Kidney (tissue), 14 donors: ENCODE measurements around the gene OGA. TPM values are rescaled to one million over a fixed set of nuclear protein-coding genes. Genes with fewer than 3 reads are reported as not detected.

Experiments
- DNase-seq, 5 donors: peaks; one replicate each; pipeline ENCODE4 v3.0.0-alpha.2; 2013 to 2020
- FAIRE-seq: peaks from 2 replicates; lab custom pipeline; 2012; peaks lifted over from hg19 to GRCh38; lab: Jason Lieb, UNC
- H3K27ac ChIP-seq, 2 donors: one replicate each; pipeline ENCODE4 v1.7.0; 2013; ENCODE audit warnings: low read depth in 2 of 2, low read length in 2 of 2, inconsistent platforms in 1 of 2
- H3K27me3 ChIP-seq: one replicate; pipeline ENCODE4 v1.7.1; 2013; ENCODE audit warnings: low read length, inconsistent platforms; ENCODE audit not compliant: control insufficient read depth, insufficient read depth
- H3K36me3 ChIP-seq, 3 donors: one replicate each; pipeline versions ENCODE4 v1.7.0 to v1.7.1; 2013; ENCODE audit warnings: low read length in 3 of 3, control low read depth in 1 of 3, inconsistent platforms in 1 of 3; ENCODE audit not compliant: insufficient read depth in 3 of 3, control insufficient read depth in 2 of 3
- H3K4me1 ChIP-seq, 3 donors: one replicate each; pipeline versions ENCODE4 v1.7.0 to v1.7.1; 2013; ENCODE audit warnings: low read length in 3 of 3, inconsistent platforms in 1 of 3, low read depth in 1 of 3; ENCODE audit not compliant: control insufficient read depth in 2 of 3, insufficient read depth in 2 of 3
- H3K4me3 ChIP-seq, 3 donors: one replicate each; pipeline versions ENCODE4 v1.7.0 to v1.8.1; 2013; ENCODE audit warnings: low read length in 3 of 3, control low read depth in 1 of 3, inconsistent platforms in 1 of 3
- H3K9ac ChIP-seq, 3 donors: one replicate each; pipeline versions ENCODE4 v1.7.0 to v1.7.1; 2013; ENCODE audit warnings: low read length in 3 of 3, control low read depth in 1 of 3, inconsistent platforms in 1 of 3
- H3K9me3 ChIP-seq, 3 donors: one replicate each; pipeline versions ENCODE4 v1.7.0 to v1.7.1; 2013; ENCODE audit warnings: low read length in 3 of 3, control low read depth in 1 of 3, inconsistent platforms in 1 of 3; ENCODE audit not compliant: control insufficient read depth in 2 of 3, insufficient read depth in 1 of 3
- CTCF ChIP-seq: IDR thresholded peaks from 3 replicates; pipeline ENCODE4 v1.5.1; 2012; ENCODE audit warnings: mild to moderate bottlenecking, moderate library complexity, borderline replicate concordance; ENCODE audit not compliant: insufficient read depth; ENCODE audit errors: extremely low read depth
- intact Hi-C: fragments of 100-400 bp; cut with DNase I; formaldehyde crosslinking; loops from one replicate; pipeline ENCODE4 v1.11.1; 2022
- polyA plus RNA-seq: library from polyadenylated mRNA; stranded (reverse); fragments of 350-450 nt; fragmentation: Illumina TruSeq; extraction: RNeasy Lipid Tissue Mini Kit (QIAGEN cat#74804); gene quantifications from one replicate; pipeline ENCODE4 v1.2.3, GENCODE V29; 2014; ENCODE audit warnings: low read depth, low replicate concordance; ENCODE audit not compliant: insufficient read depth
- total RNA-seq: library from RNA; stranded (reverse); fragmentation: NEBNext Ultra II Directional; extraction: Animal tissue kit (Norgen Biotek cat#: 25700); gene quantifications from one replicate; pipeline ENCODE4 v1.2.1, GENCODE V29; 2021
- donor health status: control.
- donor health status: control.
- donor health status: control.
- donor health status: control.
- donor health status: control.
- donor health status: DM: yes; HTN: yes; CAD: no.
- donor health status: Normal renal cell carcinoma (clear cell type).

Gene OGA
- total and polyA plus RNA-seq, 2 donors from 2014 or later: 33.4 to 146 TPM

GRCh38 chr10:101780187-101780817 lies 37.9 kb downstream of the OGA start:
- no peak for TF ChIP-seq CTCF
- no peak for FAIRE-seq
- H3K4me3 ChIP-seq: peak overlapping the region in 1 of 3 donors; percentile 53
- peaks cover 0 to 31% (median 4%) of the 10 kb centered on the region in 3 donors for H3K4me1 ChIP-seq
- H3K36me3 ChIP-seq: peaks cover 0 to 4% (median 4%) of the 10 kb centered on the region in 3 donors
- peak overlapping the region in 1 of 3 donors; percentile 35 for H3K9ac ChIP-seq
- no peaks in the 10 kb centered on the region for H3K9me3 ChIP-seq
- H3K27me3 ChIP-seq: peaks cover 19% of the 10 kb centered on the region
- DNase-seq: peak in 4 of 5 donors; percentile 25 to 77 (median 52)
- no peak overlapping the region for H3K27ac ChIP-seq
- intact Hi-C loops: no loop called here

GRCh38 chr10:101779544-101780186 lies 38.6 kb downstream of the OGA start:
- intact Hi-C loops: loop anchor here (10.0 kb wide), 1 partner anchor 175 kb away; no protein-coding TSS in a partner anchor
- Histone ChIP-seq H3K36me3 (peaks cover 0 to 2% (median 0%) of the 10 kb centered on the region in 3 donors), H3K4me1 (peaks cover 0 to 34% (median 4%) of the 10 kb centered on the region in 3 donors), H3K9ac (peak overlapping the region in 1 of 3 donors; percentile 35), H3K4me3 (peak overlapping the region; percentile 11 to 56 (median 53)), H3K27ac (no peak overlapping the region), H3K27me3 (peaks cover 21% of the 10 kb centered on the region), H3K9me3 (no peaks in the 10 kb centered on the region)
- FAIRE-seq (no peak), DNase-seq (peak; percentile 84 to 89 (median 87))
- TF ChIP-seq CTCF: peak; percentile 79

GRCh38 chr10:101778781-101779543 lies 39.3 kb downstream of the OGA start:
- Histone ChIP-seq H3K9ac (no peak overlapping the region), H3K27ac (no peak overlapping the region), H3K36me3 (no peaks in the 10 kb centered on the region), H3K27me3 (peaks cover 23% of the 10 kb centered on the region), H3K4me3 (peak overlapping the region in 2 of 3 donors; percentile 28 to 53), H3K9me3 (no peaks in the 10 kb centered on the region), H3K4me1 (peaks cover 0 to 32% (median 4%) of the 10 kb centered on the region in 3 donors)
- TF ChIP-seq CTCF: no peak
- peak; percentile 68 to 74 (median 70) for DNase-seq
- intact Hi-C loops: loop anchor here (10.0 kb wide), 1 partner anchor 174 kb away; no protein-coding TSS in a partner anchor
- no peak for FAIRE-seq
